Measurements from ENCODE around the gene FNDC3B. TPM values are rescaled to one million over a fixed set of nuclear protein-coding genes. Genes with fewer than 3 reads are reported as not detected.
A peak's percentile ranks its signal among the peaks of the same experiment; 100 is the strongest.

Gene FNDC3B
- total and polyA plus RNA-seq, 5 experiments from 2014 or later: 6.5 to 20.6 (median 8.8) TPM

- Mint-ChIP-seq H3K4me1 (peaks cover 16 to 47% (median 29%) of the 10 kb centered on the region in 4 donors), H3K27me3 (peaks cover 0 to 2% (median 0%) of the 10 kb centered on the region in 5 donors), H3K9me3 (no peaks in the 10 kb centered on the region), H3K4me3 (no peak overlapping the region), H3K36me3 (peaks cover 0 to 12% (median 3%) of the 10 kb centered on the region in 3 donors), H3K27ac (no peak overlapping the region)
- no peak for ATAC-seq
- no peak for DNase-seq
- POLR2A ChIA-PET: no interaction called here
Measured at GRCh38 chr3:172070269-172070668, 30.9 kb downstream of the FNDC3B start.

- peaks cover 0 to 2% (median 0%) of the 10 kb centered on the region in 5 donors for H3K27me3 Mint-ChIP-seq
- DNase-seq (no peak), ATAC-seq (no peak)
- no peak overlapping the region for H3K4me3 Mint-ChIP-seq
- H3K36me3 Mint-ChIP-seq: peaks cover 0 to 12% (median 5%) of the 10 kb centered on the region in 3 donors
- no peak overlapping the region for H3K27ac Mint-ChIP-seq
- POLR2A ChIA-PET: no interaction called here
- H3K4me1 Mint-ChIP-seq: peaks cover 19 to 42% (median 28%) of the 10 kb centered on the region in 4 donors
- no peaks in the 10 kb centered on the region for H3K9me3 Mint-ChIP-seq
Measured at GRCh38 chr3:172070802-172071201, 31.4 kb downstream of the FNDC3B start.

GRCh38 chr3:172071780-172072330, 32.5 kb downstream of the FNDC3B start:
- no peak overlapping the region for H3K4me3 Mint-ChIP-seq
- DNase-seq: no peak
- ATAC-seq: no peak

GRCh38 chr3:172072543-172072942, 33.2 kb downstream of the FNDC3B start:
- DNase-seq: no peak
- H3K9me3 Mint-ChIP-seq: no peaks in the 10 kb centered on the region
- POLR2A ChIA-PET: no interaction called here
- no peak for ATAC-seq
- peaks cover 0 to 12% (median 6%) of the 10 kb centered on the region in 3 donors for H3K36me3 Mint-ChIP-seq
- H3K4me1 Mint-ChIP-seq: peaks cover 7 to 24% (median 12%) of the 10 kb centered on the region in 4 donors
- no peak overlapping the region for H3K4me3 Mint-ChIP-seq
- no peak overlapping the region for H3K27ac Mint-ChIP-seq
- H3K27me3 Mint-ChIP-seq: peaks cover 0 to 2% (median 0%) of the 10 kb centered on the region in 5 donors

More at GRCh38 chr3:172071780-172072330, 32.5 kb downstream of the FNDC3B start:
- POLR2A ChIA-PET: no interaction called here
- H3K27me3 Mint-ChIP-seq: peaks cover 0 to 2% (median 0%) of the 10 kb centered on the region in 5 donors
- H3K4me1 Mint-ChIP-seq: peaks cover 13 to 31% (median 18%) of the 10 kb centered on the region in 4 donors
- H3K36me3 Mint-ChIP-seq: peaks cover 0 to 12% (median 5%) of the 10 kb centered on the region in 3 donors
- H3K27ac Mint-ChIP-seq: no peak overlapping the region
- no peaks in the 10 kb centered on the region for H3K9me3 Mint-ChIP-seq

GRCh38 chr3:172073262-172073915, 34.0 kb downstream of the FNDC3B start:
- no peak for DNase-seq
- H3K36me3 Mint-ChIP-seq: peaks cover 0 to 12% (median 7%) of the 10 kb centered on the region in 3 donors
- no peak for ATAC-seq
- peaks cover 0 to 21% (median 10%) of the 10 kb centered on the region in 4 donors for H3K4me1 Mint-ChIP-seq
- POLR2A ChIA-PET: no interaction called here
- no peak overlapping the region for H3K4me3 Mint-ChIP-seq
- peaks cover 0 to 2% (median 0%) of the 10 kb centered on the region in 5 donors for H3K27me3 Mint-ChIP-seq
- H3K27ac Mint-ChIP-seq: no peak overlapping the region
- no peaks in the 10 kb centered on the region for H3K9me3 Mint-ChIP-seq

- H3K4me3 Mint-ChIP-seq: no peak overlapping the region
- no peak for DNase-seq
- no peak for ATAC-seq
- H3K27ac Mint-ChIP-seq: no peak overlapping the region
- peaks cover 2 to 22% (median 11%) of the 10 kb centered on the region in 4 donors for H3K4me1 Mint-ChIP-seq
- no peaks in the 10 kb centered on the region for H3K9me3 Mint-ChIP-seq
- POLR2A ChIA-PET: interaction anchor here (0.6 kb wide), 1 partner anchor 35 kb away, joined by 6 read pairs; no protein-coding TSS in a partner anchor
- peaks cover 0 to 10% (median 7%) of the 10 kb centered on the region in 3 donors for H3K36me3 Mint-ChIP-seq
- peaks cover 0 to 2% (median 0%) of the 10 kb centered on the region in 5 donors for H3K27me3 Mint-ChIP-seq
Measured at GRCh38 chr3:172074032-172074431, 34.7 kb downstream of the FNDC3B start.

GRCh38 chr3:172074586-172074985, 35.2 kb downstream of the FNDC3B start:
- DNase-seq (no peak), ATAC-seq (no peak)
- H3K9me3 Mint-ChIP-seq: no peaks in the 10 kb centered on the region
- H3K27ac Mint-ChIP-seq: no peak overlapping the region
- H3K27me3 Mint-ChIP-seq: no peaks in the 10 kb centered on the region
- peaks cover 6 to 22% (median 12%) of the 10 kb centered on the region in 4 donors for H3K4me1 Mint-ChIP-seq
- POLR2A ChIA-PET: interaction anchor here (0.6 kb wide), 1 partner anchor 35 kb away, joined by 6 read pairs; no protein-coding TSS in a partner anchor
- H3K36me3 Mint-ChIP-seq: peaks cover 0 to 13% (median 10%) of the 10 kb centered on the region in 3 donors
- H3K4me3 Mint-ChIP-seq: no peak overlapping the region

GRCh38 chr3:172076212-172076611, 36.8 kb downstream of the FNDC3B start:
- Mint-ChIP-seq H3K4me3 (no peak overlapping the region), H3K36me3 (peaks cover 0 to 13% (median 7%) of the 10 kb centered on the region in 3 donors), H3K27ac (no peak overlapping the region), H3K9me3 (no peaks in the 10 kb centered on the region), H3K27me3 (no peaks in the 10 kb centered on the region), H3K4me1 (peaks cover 6 to 22% (median 12%) of the 10 kb centered on the region in 4 donors)
- DNase-seq (no peak), ATAC-seq (no peak)
- POLR2A ChIA-PET: no interaction called here

GRCh38 chr3:172077197-172077757, 37.9 kb downstream of the FNDC3B start:
- Mint-ChIP-seq H3K9me3 (no peaks in the 10 kb centered on the region), H3K36me3 (peaks cover 0 to 13% (median 9%) of the 10 kb centered on the region in 3 donors), H3K4me1 (peaks cover 6 to 22% (median 12%) of the 10 kb centered on the region in 4 donors), H3K27ac (no peak overlapping the region), H3K27me3 (no peaks in the 10 kb centered on the region), H3K4me3 (no peak overlapping the region)
- POLR2A ChIA-PET: no interaction called here
- DNase-seq (no peak), ATAC-seq (no peak)

- Mint-ChIP-seq H3K4me1 (peaks cover 6 to 20% (median 14%) of the 10 kb centered on the region in 4 donors), H3K27me3 (no peaks in the 10 kb centered on the region), H3K9me3 (no peaks in the 10 kb centered on the region), H3K4me3 (no peak overlapping the region), H3K36me3 (peaks cover 0 to 15% (median 9%) of the 10 kb centered on the region in 3 donors), H3K27ac (peak overlapping the region in 2 of 10 donors; percentile 3 to 29)
- DNase-seq (no peak), ATAC-seq (no peak)
- POLR2A ChIA-PET: no interaction called here
Measured at GRCh38 chr3:172078244-172078643, 38.9 kb downstream of the FNDC3B start.

GRCh38 chr3:172078721-172079120, 39.3 kb downstream of the FNDC3B start:
- peaks cover 6 to 20% (median 12%) of the 10 kb centered on the region in 4 donors for H3K4me1 Mint-ChIP-seq

GRCh38 chr3:172079326-172079976, 40.1 kb downstream of the FNDC3B start:
- H3K4me1 Mint-ChIP-seq: peaks cover 6 to 17% (median 8%) of the 10 kb centered on the region in 4 donors
- H3K27ac Mint-ChIP-seq: no peak overlapping the region
- POLR2A ChIA-PET: no interaction called here
- H3K4me3 Mint-ChIP-seq: no peak overlapping the region
- DNase-seq (no peak), ATAC-seq (no peak)
- H3K27me3 Mint-ChIP-seq: no peaks in the 10 kb centered on the region
- H3K36me3 Mint-ChIP-seq: peaks cover 0 to 13% (median 8%) of the 10 kb centered on the region in 3 donors
- no peaks in the 10 kb centered on the region for H3K9me3 Mint-ChIP-seq

More at GRCh38 chr3:172078721-172079120, 39.3 kb downstream of the FNDC3B start:
- ATAC-seq: no peak
- Mint-ChIP-seq H3K27ac (no peak overlapping the region), H3K9me3 (no peaks in the 10 kb centered on the region), H3K27me3 (no peaks in the 10 kb centered on the region), H3K4me3 (no peak overlapping the region), H3K36me3 (peaks cover 0 to 15% (median 8%) of the 10 kb centered on the region in 3 donors)
- POLR2A ChIA-PET: no interaction called here
- no peak for DNase-seq

All from naive thymus-derived CD8-positive, alpha-beta T cell (primary cell).